Islet of Langerhans (tissue), 1 donor: ENCODE results near the gene SLC25A13.

ENCODE experiments used
- FAIRE-seq: peaks from one replicate; lab custom pipeline; 2011; peaks lifted over from hg19 to GRCh38; lab: Jason Lieb, UNC

The SLC25A13 gene

GRCh38 chr7:96238976-96239766, 82.7 kb downstream of the SLC25A13 start:
- no peak for FAIRE-seq

DNA sequence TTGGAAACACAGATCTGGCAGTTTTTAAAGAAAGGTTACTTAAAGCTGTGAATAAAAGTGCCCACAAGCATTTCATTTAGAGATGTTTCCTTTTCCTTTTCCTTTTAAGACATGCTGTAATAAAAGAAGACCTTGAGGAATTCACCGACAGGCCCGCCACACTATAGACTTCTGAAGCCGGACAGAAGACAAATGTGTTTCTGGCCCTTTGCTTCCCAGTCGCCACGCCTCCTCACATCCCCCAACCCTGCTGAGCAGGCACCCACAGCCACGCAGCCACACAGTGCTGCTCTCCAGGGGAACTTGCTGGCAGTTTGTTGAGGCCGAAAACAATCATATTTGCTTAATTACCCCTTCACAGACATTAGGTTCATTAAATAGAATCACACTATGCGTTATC, 83.4 kb downstream of the SLC25A13 start:
- no peak for FAIRE-seq

- FAIRE-seq, result no peak
Measured at GRCh38 chr7:96237040-96237439, 84.9 kb downstream of the SLC25A13 start.

DNA sequence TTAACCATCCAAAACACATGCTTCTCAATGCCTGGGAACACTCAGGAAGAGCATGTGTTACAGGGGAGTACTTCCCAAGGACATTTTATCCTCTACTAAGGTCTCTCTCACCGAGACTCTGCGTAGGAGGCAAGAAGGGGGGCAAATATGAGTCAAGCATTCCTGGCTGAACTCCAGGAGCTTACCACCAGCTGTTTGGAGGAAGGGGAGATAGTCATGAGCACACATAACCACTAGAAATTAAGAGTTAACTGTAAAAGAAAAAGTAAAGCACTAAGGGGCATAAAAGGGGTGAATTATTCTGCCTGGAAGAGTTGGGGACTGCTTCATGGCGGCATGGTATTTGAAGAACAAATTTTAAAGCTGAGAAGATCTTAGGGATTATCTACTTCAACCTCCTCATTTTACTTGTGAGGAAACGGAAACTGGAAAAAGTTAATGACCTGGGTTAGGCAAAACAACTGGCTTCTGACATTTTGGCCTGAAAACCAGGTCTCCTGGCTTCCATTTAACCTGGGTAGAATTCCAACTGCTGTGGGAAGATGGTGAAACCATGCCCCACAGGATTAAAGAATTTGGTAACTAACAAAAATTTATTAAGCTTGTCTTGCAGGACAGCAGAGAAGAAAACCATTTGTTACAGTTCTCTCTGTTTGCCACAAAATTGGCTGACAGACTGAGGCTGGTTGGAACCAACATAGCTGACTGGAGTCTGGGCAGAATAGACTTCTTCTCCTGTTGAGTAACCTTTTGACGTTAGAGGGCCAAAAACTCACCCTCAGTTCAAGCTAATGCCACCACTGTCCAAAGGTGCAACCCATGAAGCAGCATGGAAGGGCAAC, 85.5 kb downstream of the SLC25A13 start:
- no peak for FAIRE-seq

- no peak for FAIRE-seq
Measured at GRCh38 chr7:96235281-96235680, 86.6 kb downstream of the SLC25A13 start.

- no peak for FAIRE-seq
Measured at GRCh38 chr7:96233528-96234154, 88.3 kb downstream of the SLC25A13 start.

DNA sequence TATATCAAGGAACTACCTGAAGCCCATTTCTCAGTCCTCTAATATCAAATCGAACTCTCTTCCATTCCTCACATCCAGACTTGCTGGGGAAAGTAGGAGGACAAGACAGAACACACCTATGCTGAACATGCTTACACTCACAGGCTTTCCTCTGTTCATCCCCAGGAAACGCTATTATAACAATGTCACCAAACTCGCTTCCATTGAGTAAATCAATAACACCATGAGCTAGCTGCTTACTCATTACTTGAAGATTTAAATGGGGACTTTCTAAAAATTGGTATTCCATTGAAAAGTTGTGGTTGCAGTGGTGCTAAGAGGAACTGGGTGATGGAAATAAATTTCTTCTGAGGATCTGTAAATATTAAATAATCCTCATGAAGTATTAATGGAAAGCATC, 88.8 kb downstream of the SLC25A13 start:
- no peak for FAIRE-seq

DNA sequence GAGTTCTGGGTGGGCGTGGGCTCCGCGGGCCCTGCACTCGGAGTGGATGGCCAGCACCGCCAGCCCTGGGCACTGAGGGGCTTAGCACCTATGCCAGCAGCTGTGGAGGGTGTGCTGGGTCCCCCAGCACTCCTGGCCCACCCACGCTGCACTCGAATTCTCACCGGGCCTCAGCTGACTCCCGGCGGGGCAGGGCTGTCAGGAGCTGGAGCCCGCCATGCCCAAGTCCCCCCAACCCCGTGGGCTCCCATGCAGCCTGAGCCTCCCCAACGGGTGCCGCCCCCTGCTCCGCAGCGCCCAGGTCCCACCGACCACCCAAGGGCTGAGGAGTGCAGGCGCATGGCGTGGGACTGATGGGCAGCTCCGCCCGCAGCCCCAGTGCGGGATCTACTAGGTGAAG, 93.1 kb downstream of the SLC25A13 start:
- no peak for FAIRE-seq

DNA sequence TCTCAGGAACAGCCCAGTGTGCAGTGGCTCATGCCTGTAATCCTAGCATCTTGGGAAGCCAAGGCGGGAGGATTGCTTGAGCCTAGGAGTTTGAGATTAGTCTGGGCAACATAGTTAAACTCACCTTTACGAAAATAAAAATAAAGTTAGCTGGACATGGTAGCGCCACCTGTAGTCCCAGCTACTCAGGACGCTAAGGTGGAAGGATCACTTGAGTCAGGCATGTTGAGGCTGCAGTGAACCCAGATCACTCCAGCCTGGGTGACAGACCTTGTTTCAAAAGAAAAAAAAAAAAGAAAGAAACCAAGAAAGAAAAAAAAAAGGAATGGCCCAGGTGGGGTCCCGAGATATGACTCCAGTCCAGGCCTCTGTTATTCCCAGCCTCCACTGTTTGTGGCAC, 96.6 kb downstream of the SLC25A13 start:
- FAIRE-seq, result no peak

- FAIRE-seq, result no peak
Measured at GRCh38 chr7:96224685-96225084, 97.2 kb downstream of the SLC25A13 start.

- no peak for FAIRE-seq
Measured at GRCh38 chr7:96224073-96224472, 97.8 kb downstream of the SLC25A13 start.

DNA sequence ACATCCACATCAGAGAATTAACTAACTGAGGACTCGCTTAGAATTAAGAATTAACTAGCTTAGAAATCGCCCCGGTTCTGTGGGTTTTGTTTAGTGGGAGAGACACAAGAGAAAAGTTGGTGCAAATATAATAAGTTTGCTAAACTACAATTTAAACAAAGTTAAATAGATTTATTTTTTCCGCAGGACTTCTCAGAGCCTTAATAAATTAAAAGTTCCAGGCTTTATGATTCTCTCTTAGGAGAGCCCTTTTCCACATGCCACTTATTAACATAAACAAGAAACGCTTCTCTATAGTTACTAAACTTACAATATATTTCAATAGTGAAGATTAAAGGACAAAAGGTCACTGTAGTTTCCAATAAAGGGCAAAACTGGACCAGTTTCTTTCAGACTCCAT, 100.0 kb downstream of the SLC25A13 start:
- no peak for FAIRE-seq

- no peak for FAIRE-seq
Measured at GRCh38 chr7:96219378-96220130, 102.3 kb downstream of the SLC25A13 start.

DNA sequence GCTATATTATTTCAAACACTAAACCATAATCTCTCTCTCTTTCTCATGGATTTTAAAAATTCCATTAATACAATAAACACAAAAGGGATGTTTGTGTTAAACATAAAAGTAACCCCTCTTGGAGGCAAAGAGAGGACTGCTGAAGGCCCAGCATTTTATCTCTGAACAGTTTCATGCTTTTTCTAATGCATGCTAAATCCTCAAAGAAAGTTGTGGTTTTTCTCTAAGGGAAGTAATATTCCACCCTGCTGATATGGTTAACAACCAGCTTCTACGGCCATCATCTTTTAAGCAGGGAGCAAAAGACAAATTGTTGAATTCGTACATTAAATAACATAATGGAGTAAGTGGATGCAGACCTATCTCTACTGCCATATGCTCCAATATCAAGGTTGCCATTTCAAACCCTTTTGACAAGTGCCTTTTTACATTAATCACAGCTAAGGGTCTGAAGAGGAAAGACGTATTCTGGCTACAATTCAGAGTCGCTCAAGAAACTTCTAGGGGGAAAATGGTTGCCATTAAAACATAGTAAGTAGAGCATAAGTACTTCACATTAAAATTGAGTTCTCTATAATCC, 103.1 kb downstream of the SLC25A13 start:
- FAIRE-seq, result no peak

DNA sequence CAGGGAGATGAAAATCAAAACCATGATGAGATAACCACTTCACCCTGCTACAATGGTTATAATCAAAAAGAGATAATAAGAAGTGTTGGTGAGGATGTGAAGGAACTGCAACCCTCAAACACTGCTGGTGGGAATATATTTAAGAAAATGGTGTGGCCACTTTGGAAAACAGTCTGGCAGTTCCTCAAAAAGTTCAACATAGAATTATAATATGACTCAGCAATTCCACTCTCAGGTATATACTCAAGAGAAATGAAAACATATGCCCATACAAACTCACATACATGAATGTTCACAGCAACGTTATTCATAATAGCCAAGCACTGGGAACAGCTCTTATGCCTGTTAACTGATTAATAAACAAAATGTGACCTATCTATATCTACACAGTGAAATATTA, 104.8 kb downstream of the SLC25A13 start:
- no peak for FAIRE-seq

DNA sequence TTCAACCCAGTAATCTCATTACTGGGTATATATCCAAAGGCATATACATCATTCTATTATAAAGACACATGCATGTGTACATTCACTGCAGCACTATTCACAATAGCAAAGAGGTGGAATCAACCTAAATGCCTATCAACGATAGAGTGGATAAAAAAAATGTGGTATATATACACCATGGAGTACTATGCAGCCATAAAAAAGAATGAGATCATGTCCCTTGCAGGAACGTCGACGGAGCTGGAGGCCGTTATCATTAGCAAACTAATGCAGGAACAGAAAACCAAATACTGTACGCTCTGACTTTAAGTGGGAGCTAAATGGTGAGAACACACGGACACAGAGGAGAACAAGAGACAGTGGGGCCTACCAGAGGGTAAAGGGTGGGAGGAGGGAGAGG, 105.5 kb downstream of the SLC25A13 start:
- no peak for FAIRE-seq

DNA sequence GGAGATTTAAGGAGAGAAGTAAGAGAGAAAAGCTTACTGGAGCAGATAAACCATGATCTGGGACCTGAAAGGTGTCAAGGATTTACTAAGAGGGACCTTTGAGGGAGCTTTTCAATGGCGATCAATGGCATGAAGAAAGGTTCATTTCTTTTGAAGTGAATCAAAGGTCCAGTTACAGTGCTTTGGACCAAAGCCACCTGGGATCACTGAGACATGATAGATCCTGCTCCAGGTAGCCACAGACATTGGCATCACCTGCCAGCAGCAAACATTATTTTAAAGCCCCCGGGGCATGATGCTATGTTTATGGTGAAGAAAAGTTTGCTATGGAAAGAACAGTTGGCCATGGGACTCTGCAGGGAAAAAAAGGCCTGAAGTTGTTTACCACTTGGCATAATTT, 109.4 kb downstream of the SLC25A13 start:
- FAIRE-seq, result no peak

- no peak for FAIRE-seq
Measured at GRCh38 chr7:96211954-96212353, 109.9 kb downstream of the SLC25A13 start.

DNA sequence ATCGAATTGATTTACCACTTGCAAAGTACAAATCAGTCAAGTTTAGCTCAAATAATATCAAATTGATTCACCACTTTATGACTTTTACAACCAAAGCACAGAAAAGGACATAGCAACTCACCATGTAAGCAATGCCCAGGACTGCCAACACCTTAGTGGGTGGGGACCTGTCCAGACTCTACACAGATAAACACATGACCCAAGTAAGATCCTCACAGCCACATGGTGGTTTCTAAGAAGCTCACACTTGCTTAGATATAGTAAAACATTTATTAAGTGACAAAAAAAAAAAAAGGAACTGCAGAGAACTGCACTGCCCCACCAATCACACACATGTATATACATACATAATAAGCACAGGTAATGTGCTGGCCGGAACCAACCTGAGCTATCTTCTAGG, 116.2 kb downstream of the SLC25A13 start:
- FAIRE-seq, result no peak

GRCh38 chr7:96204601-96205000, 117.3 kb downstream of the SLC25A13 start:
- FAIRE-seq, result no peak

- FAIRE-seq, result no peak
Measured at GRCh38 chr7:96203786-96204185, 118.1 kb downstream of the SLC25A13 start.

DNA sequence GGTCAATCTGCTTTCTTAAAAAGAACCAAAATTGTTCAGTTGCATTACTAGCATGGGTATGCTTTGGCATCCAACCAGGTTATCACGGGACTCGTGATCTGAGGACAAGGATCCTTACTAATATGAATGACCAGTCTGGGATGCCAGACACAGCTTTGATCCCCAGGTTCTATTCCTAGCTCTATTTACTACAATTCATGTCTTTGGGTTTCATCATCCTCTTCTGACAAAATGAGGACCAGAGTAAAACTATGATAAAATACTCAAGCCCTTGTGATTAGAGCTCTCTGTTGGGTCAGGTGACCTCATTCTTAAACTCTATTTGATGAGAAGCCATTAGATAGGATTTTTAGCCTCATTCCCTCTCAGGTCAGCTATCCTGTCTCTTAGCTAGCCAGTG, 119.8 kb downstream of the SLC25A13 start:
- no peak for FAIRE-seq
